ENCODE results near the gene PHACTR2. TPM values are rescaled to one million over a fixed set of nuclear protein-coding genes. Genes with fewer than 3 reads are reported as not detected.
"Not testable (repeated sequence)": the region's sequence is repeated elsewhere in the genome, so short reads cannot be mapped to it uniquely, and the experiment has no call there.

PHACTR2 gene
- 100 to 1,000 TPM in 2 of 4 donors, 10 to 100 TPM in 2; 76.2 to 110 (median 98.2) TPM for total RNA-seq

GRCh38 chr6:143677891-143678791 is at the start of gene PHACTR2:
Gene PHACTR2, plus strand, starts transcription at chr6:143677965. Its CDS starts 199 bp downstream, at chr6:143678164.
- Histone ChIP-seq H3K27me3 (no peaks in the 10 kb centered on the region), H3K36me3 (no peaks in the 10 kb centered on the region), H3K27ac (peak within 1 kb of the TSS; percentile 86 to 96 (median 88)), H3K4me1 (peaks cover 0 to 30% (median 0%) of the 10 kb centered on the region in 4 donors), H3K4me3 (peak within 1 kb of the TSS; percentile 47 to 89 (median 70)), H3K9me3 (peaks cover 0 to 13% (median 0%) of the 10 kb centered on the region in 4 donors)
- peak; percentile 59 to 65 for DNase-seq (ENCODE audit: low spot score in 2 of 2)
- TF ChIP-seq CTCF (IDR thresholded peaks at IDR 0.05) (no peak), POLR2A (IDR thresholded peaks at IDR 0.05) (peak; percentile 45 to 76), EP300 (IDR thresholded peaks at IDR 0.05) (peak in 1 of 2 donors; percentile 66)
- 0 to 1% methylated on average over 66 to 69 of the region's 69 CpGs for whole genome bisulfite sequencing, 2 donors

DNA sequence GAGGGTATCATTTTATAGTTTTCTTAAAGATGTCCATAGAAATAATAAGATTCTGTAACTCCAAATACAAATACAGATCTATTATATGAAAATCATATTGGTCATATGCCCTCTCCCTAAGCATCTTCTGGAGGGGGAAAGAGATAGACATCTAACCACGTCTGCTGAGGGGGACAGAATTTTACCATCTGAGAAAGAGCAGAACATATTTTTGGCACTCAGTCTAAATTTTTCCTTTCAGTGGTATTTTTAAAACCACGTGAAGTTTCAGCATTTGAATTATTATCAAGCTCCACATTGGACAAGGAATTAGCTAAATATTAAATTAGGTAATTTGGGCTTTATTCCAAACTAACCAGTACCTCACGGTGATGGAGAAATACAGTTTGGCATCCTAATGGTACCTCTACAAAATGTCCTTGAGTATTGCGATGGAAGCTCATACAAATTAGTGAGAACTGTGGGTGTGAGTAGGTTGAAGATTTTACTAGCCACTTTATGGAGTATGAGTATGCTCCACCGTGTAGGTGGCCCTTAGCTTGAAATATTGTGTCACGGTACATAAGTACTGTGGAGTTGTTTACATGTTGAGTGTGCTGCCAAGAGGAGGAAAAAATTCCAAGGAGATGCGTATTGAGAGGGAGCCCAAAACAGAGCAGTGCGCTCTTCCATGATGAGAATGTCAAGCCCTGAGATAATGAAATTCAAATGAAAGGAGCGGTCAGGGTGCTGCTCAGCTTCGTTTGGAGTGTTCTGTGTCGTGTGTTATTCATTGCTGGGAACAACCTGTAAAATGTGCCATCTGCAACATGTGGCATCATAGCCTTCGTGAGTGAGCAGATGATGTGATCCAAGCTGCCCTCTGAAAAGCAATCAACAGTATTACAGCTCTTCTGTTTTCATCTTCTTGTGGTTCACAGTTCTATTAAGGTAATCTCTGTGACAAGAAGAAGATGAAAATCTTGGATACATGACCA is 48.4 kb upstream of the PHACTR2 start:
- H3K36me3 ChIP-seq = no peaks in the 10 kb centered on the region
- H3K4me1 ChIP-seq = no peaks in the 10 kb centered on the region
- H3K4me3 ChIP-seq = no peak overlapping the region
- no peaks in the 10 kb centered on the region for H3K27me3 ChIP-seq
- WGBS, 2 donors = 80 to 84% methylated on average over 12 of the region's 12 CpGs
- TF ChIP-seq POLR2A (IDR thresholded peaks at IDR 0.05) = no peak
- TF ChIP-seq CTCF (IDR thresholded peaks at IDR 0.05) = no peak
- TF ChIP-seq EP300 (IDR thresholded peaks at IDR 0.05) = no peak
- no peaks in the 10 kb centered on the region for H3K9me3 ChIP-seq
- DNase-seq (ENCODE audit: low spot score in 2 of 2) = no peak
- no peak overlapping the region for H3K27ac ChIP-seq

- not testable (repeated sequence) for H3K4me3 ChIP-seq; H3K27ac ChIP-seq; H3K9me3 ChIP-seq; H3K4me1 ChIP-seq; H3K36me3 ChIP-seq; DNase-seq (ENCODE audit: low spot score in 2 of 2); H3K27me3 ChIP-seq
- WGBS, 2 donors = 96% methylated on average over 4 of the region's 4 CpGs
Observed at GRCh38 chr6:143631196-143631595, 46.6 kb upstream of the PHACTR2 start.

DNA sequence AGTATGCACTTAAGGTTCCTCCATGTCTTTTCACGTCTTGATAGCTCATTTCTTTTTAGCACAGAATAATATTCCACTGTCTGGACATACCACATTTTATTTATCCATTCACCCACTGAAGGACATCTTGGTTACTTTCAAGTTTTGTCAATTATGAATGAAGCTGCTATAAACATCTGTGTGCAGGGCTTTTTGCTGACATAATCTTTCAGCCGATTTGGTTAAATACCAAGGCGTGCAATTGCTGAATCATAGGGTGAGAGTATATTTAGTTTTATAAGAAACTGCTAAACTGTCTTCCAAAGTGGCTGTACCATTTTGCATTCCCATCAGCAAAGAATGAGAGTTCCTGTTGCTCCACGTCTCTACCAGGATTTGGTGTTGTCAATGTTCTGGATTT is 44.9 kb upstream of the PHACTR2 start:
- no peak for DNase-seq (ENCODE audit: low spot score in 2 of 2)
- H3K4me3 ChIP-seq = no peak overlapping the region
- H3K36me3 ChIP-seq = no peaks in the 10 kb centered on the region
- TF ChIP-seq EP300 (IDR thresholded peaks at IDR 0.05) (no peak), CTCF (IDR thresholded peaks at IDR 0.05) (no peak), POLR2A (IDR thresholded peaks at IDR 0.05) (no peak)
- WGBS, 2 donors = 88 to 91% methylated on average over 4 of the region's 4 CpGs
- no peak overlapping the region for H3K27ac ChIP-seq
- no peaks in the 10 kb centered on the region for H3K27me3 ChIP-seq
- H3K4me1 ChIP-seq = no peaks in the 10 kb centered on the region
- H3K9me3 ChIP-seq = no peaks in the 10 kb centered on the region

DNA sequence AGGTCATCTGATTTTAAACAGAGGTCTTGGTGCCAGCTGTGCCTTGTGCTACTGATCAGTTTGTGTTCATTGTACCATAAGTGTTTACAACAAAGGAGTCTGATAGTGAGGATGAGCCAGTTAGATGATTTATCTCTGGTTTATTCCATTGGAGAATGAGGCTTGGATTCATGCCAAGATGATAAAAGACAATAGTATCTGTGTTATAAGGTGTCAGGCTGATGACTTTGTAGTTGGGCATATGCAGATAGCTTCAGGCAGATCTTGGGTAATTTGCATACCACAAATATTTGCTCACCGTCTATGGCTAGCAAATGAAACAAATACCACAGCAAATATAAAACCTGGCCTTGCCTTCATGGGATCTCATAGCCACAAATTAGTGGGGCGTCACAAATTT is 43.3 kb upstream of the PHACTR2 start:
- no peak overlapping the region for H3K27ac ChIP-seq
- no peak for DNase-seq (ENCODE audit: low spot score in 2 of 2)
- no peak for TF ChIP-seq POLR2A (IDR thresholded peaks at IDR 0.05)
- TF ChIP-seq EP300 (IDR thresholded peaks at IDR 0.05) = no peak
- no peak for TF ChIP-seq CTCF (IDR thresholded peaks at IDR 0.05)
- H3K9me3 ChIP-seq = no peaks in the 10 kb centered on the region
- no peaks in the 10 kb centered on the region for H3K4me1 ChIP-seq
- no peak overlapping the region for H3K4me3 ChIP-seq
- 67% methylated on average over 2 of the region's 2 CpGs for WGBS, 2 donors
- no peaks in the 10 kb centered on the region for H3K36me3 ChIP-seq
- no peaks in the 10 kb centered on the region for H3K27me3 ChIP-seq

Data from tibial nerve (tissue), 4 donors.